Bone marrow (tissue), 2 donors: Measurements from ENCODE around the gene CNPY2.
"Not testable (repeated sequence)": the region's sequence is repeated elsewhere in the genome, so short reads cannot be mapped to it uniquely, and the experiment has no call there.

ENCODE experiments used
- DNase-seq, 2 donors: peaks; one replicate each; lab custom pipeline; 2025; lab: John Stamatoyannopoulos, UW

The CNPY2 gene

GRCh38 chr12:56297400-56297799 is 18.4 kb downstream of the CNPY2 start:
- no peak for DNase-seq

GRCh38 chr12:56296295-56296694 is 19.5 kb downstream of the CNPY2 start:
- no peak for DNase-seq

GRCh38 chr12:56293795-56294194 is 22.0 kb downstream of the CNPY2 start:
- no peak for DNase-seq

- DNase-seq = no peak
Measured at GRCh38 chr12:56288705-56289387, 26.9 kb downstream of the CNPY2 start.

GRCh38 chr12:56286044-56286830 is 29.6 kb downstream of the CNPY2 start:
- no peak for DNase-seq

- DNase-seq = not testable (repeated sequence)
Measured at GRCh38 chr12:56284263-56284662, 31.5 kb downstream of the CNPY2 start.

GRCh38 chr12:56282579-56282978 is 33.2 kb downstream of the CNPY2 start:
- DNase-seq = no peak

- no peak for DNase-seq
Measured at GRCh38 chr12:56282030-56282429, 33.8 kb downstream of the CNPY2 start.

- DNase-seq = no peak
Measured at GRCh38 chr12:56280849-56281248, 34.9 kb downstream of the CNPY2 start.

GRCh38 chr12:56278905-56279304 is 36.9 kb downstream of the CNPY2 start:
- DNase-seq = no peak

- no peak for DNase-seq
Measured at GRCh38 chr12:56274299-56274698, 41.5 kb downstream of the CNPY2 start.

- not testable (repeated sequence) for DNase-seq
Measured at GRCh38 chr12:56272468-56272867, 43.3 kb downstream of the CNPY2 start.

GRCh38 chr12:56271031-56271430 is 44.8 kb downstream of the CNPY2 start:
- DNase-seq = peak in 1 of 2 donors; percentile 24

- DNase-seq = no peak
Measured at GRCh38 chr12:56267443-56268071, 48.2 kb downstream of the CNPY2 start.

- peak; percentile 79 to 82 for DNase-seq
Measured at GRCh38 chr12:56266693-56267442, 48.9 kb downstream of the CNPY2 start, which contains the start of gene COQ10A. TSS of gene COQ10A (plus strand) at chr12:56266942. CDS start at chr12:56267119, 177 bp downstream.

GRCh38 chr12:56266068-56266692 is 49.6 kb downstream of the CNPY2 start:
- not testable (repeated sequence) for DNase-seq

GRCh38 chr12:56262955-56263354 is 52.8 kb downstream of the CNPY2 start:
- not testable (repeated sequence) for DNase-seq

GRCh38 chr12:56261503-56262232 is 54.1 kb downstream of the CNPY2 start:
- no peak for DNase-seq

GRCh38 chr12:56260921-56261320 is 54.9 kb downstream of the CNPY2 start:
- no peak for DNase-seq

GRCh38 chr12:56260380-56260779 is 55.4 kb downstream of the CNPY2 start:
- DNase-seq = no peak
